SK-N-SH treated with all-trans-retinoic acid at 6 μM for 48 hours (cell line): ENCODE data around the gene PRDM5.
A peak's percentile ranks its signal among the peaks of the same experiment; 100 is the strongest.

Source experiments
- ATAC-seq: fragments of 200-7000 bp; cut with Tn5 transposase; 3 replicates; pipeline ENCODE4 v1.9.1; 2020; ENCODE audit warnings: mild to moderate bottlenecking, moderate library complexity
- ARNTL ChIP-seq: fragments of 450-650 bp; formaldehyde crosslinking; IDR thresholded peaks from 2 replicates; pipeline ENCODE4 v1.5.0; 2020; ENCODE audit warnings: low read depth, mild to moderate bottlenecking, moderate library complexity, borderline replicate concordance
- BACH2 ChIP-seq: fragments of 250-450 bp; sonication (Bioruptor Pico); IDR thresholded peaks from 2 replicates; pipeline ENCODE4 v1.9.0; 2021; ENCODE audit warnings: mild to moderate bottlenecking, borderline replicate concordance
- CREB5 ChIP-seq: fragments of 250-450 bp; sonication (Bioruptor Pico); IDR thresholded peaks from 2 replicates; pipeline ENCODE4 v1.5.1; 2020; ENCODE audit warnings: low read depth, mild to moderate bottlenecking, moderate library complexity
- CSDC2 ChIP-seq: fragments of 250-450 bp; sonication (Bioruptor Pico); IDR thresholded peaks from 2 replicates; pipeline ENCODE4 v1.5.0; 2020; ENCODE audit warnings: mild to moderate bottlenecking, moderate library complexity
- CSRNP3 ChIP-seq: fragments of 250-450 bp; sonication (Bioruptor Pico); IDR thresholded peaks from 2 replicates; pipeline ENCODE4 v1.5.1; 2021; ENCODE audit warnings: mild to moderate bottlenecking, moderate library complexity
- ESRRG ChIP-seq: fragments of 250-450 bp; sonication (Bioruptor Pico); IDR thresholded peaks from 2 replicates; pipeline ENCODE4 v1.6.1; 2021; ENCODE audit warnings: mild to moderate bottlenecking
- GLIS3 ChIP-seq: fragments of 250-450 bp; sonication (Bioruptor Pico); IDR thresholded peaks from 2 replicates; pipeline ENCODE4 v1.5.0; 2020; ENCODE audit warnings: mild to moderate bottlenecking, moderate library complexity
- ISL1 ChIP-seq: fragments of 250-450 bp; sonication (Bioruptor Pico); IDR thresholded peaks from 2 replicates; pipeline ENCODE4 v2.1.2; 2022; ENCODE audit warnings: mild to moderate bottlenecking, moderate library complexity
- OSR1 ChIP-seq: fragments of 250-450 bp; sonication (Bioruptor Pico); IDR thresholded peaks from 2 replicates; pipeline ENCODE4 v1.8.0; 2022; ENCODE audit warnings: moderate library complexity, mild to moderate bottlenecking, inconsistent platforms
- PATZ1 ChIP-seq: fragments of 250-450 bp; sonication (Bioruptor Pico); IDR thresholded peaks from 2 replicates; pipeline ENCODE4 v1.8.0; 2020; ENCODE audit warnings: mild to moderate bottlenecking, moderate library complexity, borderline replicate concordance
- POU6F1 ChIP-seq: fragments of 250-450 bp; sonication (Bioruptor Pico); IDR thresholded peaks from 2 replicates; pipeline ENCODE4 v1.8.0; 2021; ENCODE audit warnings: low read depth, mild to moderate bottlenecking, moderate library complexity, borderline replicate concordance
- PPARA ChIP-seq: fragments of 250-450 bp; sonication (Bioruptor Pico); IDR thresholded peaks from 2 replicates; pipeline ENCODE4 v1.5.0; 2020; ENCODE audit warnings: mild to moderate bottlenecking, borderline replicate concordance
- RARB ChIP-seq: fragments of 250-450 bp; sonication (Bioruptor Pico); IDR thresholded peaks from 2 replicates; pipeline ENCODE4 v1.8.0; 2021; ENCODE audit warnings: mild to moderate bottlenecking, moderate library complexity
- SNAI2 ChIP-seq: fragments of 250-450 bp; sonication (Bioruptor Pico); IDR thresholded peaks from 2 replicates; pipeline ENCODE4 v1.5.0; 2020; ENCODE audit warnings: mild to moderate bottlenecking, moderate library complexity
- TCF4 ChIP-seq: fragments of 250-450 bp; sonication (Bioruptor Pico); IDR thresholded peaks from 2 replicates; pipeline ENCODE4 v1.8.0; 2021; ENCODE audit warnings: mild to moderate bottlenecking, moderate library complexity, borderline replicate concordance
- TSHZ2 ChIP-seq: fragments of 250-450 bp; sonication (Bioruptor Pico); IDR thresholded peaks from 2 replicates; pipeline ENCODE4 v1.5.0; 2020; ENCODE audit warnings: mild to moderate bottlenecking, moderate library complexity
- ZC3H10 ChIP-seq: fragments of 250-450 bp; sonication (Bioruptor Pico); IDR thresholded peaks from 2 replicates; pipeline ENCODE4 v1.5.1; 2021; ENCODE audit warnings: mild to moderate bottlenecking, moderate library complexity
- ZFP3 ChIP-seq: fragments of 250-450 bp; sonication (Bioruptor Pico); IDR thresholded peaks from 2 replicates; pipeline ENCODE4 v1.5.0; 2020; ENCODE audit warnings: mild to moderate bottlenecking, moderate library complexity
- ZFP30 ChIP-seq: fragments of 450-650 bp; formaldehyde crosslinking; IDR thresholded peaks from 2 replicates; pipeline ENCODE4 v1.5.0; 2022; ENCODE audit warnings: mild to moderate bottlenecking, moderate library complexity
- ZNF565 ChIP-seq: fragments of 450-650 bp; formaldehyde crosslinking; conservative IDR thresholded peaks from 2 replicates; pipeline ENCODE4 v1.5.0; 2020; ENCODE audit warnings: low read depth, mild to moderate bottlenecking, moderate library complexity
- ZNF70 ChIP-seq: fragments of 450-650 bp; formaldehyde crosslinking; IDR thresholded peaks from 2 replicates; pipeline ENCODE4 v1.5.0; 2020; ENCODE audit warnings: mild to moderate bottlenecking, moderate library complexity
- ZNF8 ChIP-seq: fragments of 450-650 bp; formaldehyde crosslinking; IDR thresholded peaks from 2 replicates; pipeline ENCODE4 v1.5.0; 2020; ENCODE audit warnings: mild to moderate bottlenecking, moderate library complexity

The PRDM5 gene

GRCh38 chr4:120685756-120686278, 236.7 kb downstream of the PRDM5 start:
- TF ChIP-seq ZC3H10 (no peak), ISL1 (CRISPR knock-in tag) (no peak), CSRNP3 (CRISPR knock-in tag) (no peak), BACH2 (CRISPR knock-in tag) (no peak), ZFP30 (CRISPR knock-in tag) (no peak), SNAI2 (CRISPR knock-in tag) (no peak), GLIS3 (CRISPR knock-in tag) (no peak), CREB5 (CRISPR knock-in tag) (no peak), OSR1 (CRISPR knock-in tag) (no peak), ARNTL (CRISPR knock-in tag) (no peak), ESRRG (no peak), TSHZ2 (CRISPR knock-in tag) (no peak), ZFP3 (no peak), ZNF70 (CRISPR knock-in tag) (no peak), POU6F1 (CRISPR knock-in tag) (no peak), TCF4 (CRISPR knock-in tag) (no peak)

GRCh38 chr4:120683897-120684540, 238.5 kb downstream of the PRDM5 start:
- peak; percentile 63 for ATAC-seq
- TF ChIP-seq ZC3H10 (no peak), PPARA (no peak), CREB5 (CRISPR knock-in tag) (peak; percentile 52; the same call in 1 of the 2 replicates), ESRRG (no peak), TCF4 (CRISPR knock-in tag) (no peak), CSDC2 (CRISPR knock-in tag) (no peak), ARNTL (CRISPR knock-in tag) (no peak), ZNF565 (CRISPR knock-in tag) (0 out of 2 replicates have a peak, but pooled peaks have one; percentile 12), ZFP3 (peak; percentile 16; the same call in 1 of the 2 replicates), ISL1 (CRISPR knock-in tag) (peak; percentile 80), ZNF8 (CRISPR knock-in tag) (no peak), ZNF70 (CRISPR knock-in tag) (0 out of 2 replicates have a peak, but pooled peaks have one; percentile 6), RARB (CRISPR knock-in tag) (no peak), PATZ1 (CRISPR knock-in tag) (no peak)
- TF ChIP-seq, all 23 proteins: peak for 5

More at GRCh38 chr4:120685756-120686278, 236.7 kb downstream of the PRDM5 start:
- ATAC-seq, result no peak
